GM18499 (cell line): Measurements from ENCODE around the gene MAP3K10.
"Not testable (repeated sequence)": the region's sequence is repeated elsewhere in the genome, so short reads cannot be mapped to it uniquely, and the experiment has no call there.

Experiments used
- ATAC-seq: cut with Tn5 transposase; IDR thresholded peaks from one replicate; pipeline ENCODE4 v1.9.1; 2021; ENCODE audit warnings: moderate number of reproducible peaks; ENCODE audit not compliant: insufficient read depth, unreplicated experiment

Gene MAP3K10

DNA sequence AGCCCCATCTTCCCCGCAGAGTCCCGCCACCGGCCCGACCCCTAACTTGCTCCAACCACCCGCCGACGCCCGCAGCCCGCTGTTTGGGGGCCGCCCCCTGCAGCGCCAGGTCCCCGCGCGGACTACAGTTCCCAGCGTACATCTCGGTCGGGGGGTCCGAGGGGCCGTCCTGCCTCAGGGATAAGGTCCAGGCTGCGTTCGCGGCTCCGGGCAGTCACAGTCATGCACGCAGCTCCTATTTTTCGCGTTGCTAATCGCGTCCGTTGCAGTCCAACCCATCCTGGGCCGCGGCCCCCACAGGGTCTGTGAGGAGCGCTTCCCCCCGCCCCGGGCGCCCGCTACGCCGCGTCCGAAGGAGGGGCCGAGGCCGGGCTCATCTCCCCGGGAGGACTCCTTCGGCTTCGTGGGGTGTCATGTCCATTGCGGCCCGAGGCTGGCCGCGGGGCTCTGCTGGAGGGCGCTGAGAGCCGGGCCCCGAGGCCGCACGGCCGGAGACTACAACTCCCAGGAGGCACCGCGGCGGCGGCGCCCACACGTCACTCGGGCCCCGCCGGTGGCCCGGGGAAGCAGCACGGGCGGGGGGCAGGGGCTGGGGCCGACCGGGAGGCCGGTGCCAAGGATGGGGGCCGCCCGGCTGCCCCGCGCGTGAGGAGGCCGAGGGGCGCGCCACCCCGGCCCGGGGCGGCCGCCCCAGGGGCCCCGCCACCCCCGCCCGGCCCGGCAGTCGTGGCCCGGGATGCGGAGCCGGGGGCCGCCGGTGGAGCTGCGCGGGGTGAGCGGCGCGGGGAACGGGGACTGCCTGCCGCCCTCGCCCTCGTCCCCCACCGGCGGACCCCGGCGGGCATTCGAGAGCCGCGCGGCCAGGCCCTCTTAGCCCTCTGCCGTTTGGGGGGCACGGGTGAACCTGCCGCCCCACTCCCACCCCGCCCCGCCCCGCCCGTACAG lies at the start of gene MAP3K10:
Gene MAP3K10, plus strand, starts transcription at position 536 of the 945 bp plus-strand sequence. CDS start 606 bp downstream, outside the sequence.
- ATAC-seq: no peak

- ATAC-seq: no peak
Measured at GRCh38 chr19:40141551-40141950, 49.7 kb upstream of the MAP3K10 start.

- no peak for ATAC-seq
Measured at GRCh38 chr19:40143612-40144011, 47.6 kb upstream of the MAP3K10 start.

- no peak for ATAC-seq
Measured at GRCh38 chr19:40144151-40144550, 47.1 kb upstream of the MAP3K10 start.

- no peak for ATAC-seq
Measured at GRCh38 chr19:40144947-40145748, 46.1 kb upstream of the MAP3K10 start.

DNA sequence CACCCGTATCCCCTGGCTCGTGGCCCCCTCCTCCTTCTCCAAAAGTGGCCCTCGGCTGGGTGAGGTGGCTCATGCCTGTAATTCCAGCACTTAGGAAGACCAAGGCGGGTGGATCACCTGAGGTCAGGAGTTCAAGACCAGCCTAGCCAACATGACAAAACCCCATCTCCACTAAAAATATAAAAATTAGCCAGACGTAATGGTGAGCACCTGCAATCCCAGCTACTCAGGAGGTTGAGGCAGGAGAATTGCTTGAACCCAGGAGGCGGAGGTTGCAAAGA lies 45.5 kb upstream of the MAP3K10 start:
- ATAC-seq: not testable (repeated sequence)

DNA sequence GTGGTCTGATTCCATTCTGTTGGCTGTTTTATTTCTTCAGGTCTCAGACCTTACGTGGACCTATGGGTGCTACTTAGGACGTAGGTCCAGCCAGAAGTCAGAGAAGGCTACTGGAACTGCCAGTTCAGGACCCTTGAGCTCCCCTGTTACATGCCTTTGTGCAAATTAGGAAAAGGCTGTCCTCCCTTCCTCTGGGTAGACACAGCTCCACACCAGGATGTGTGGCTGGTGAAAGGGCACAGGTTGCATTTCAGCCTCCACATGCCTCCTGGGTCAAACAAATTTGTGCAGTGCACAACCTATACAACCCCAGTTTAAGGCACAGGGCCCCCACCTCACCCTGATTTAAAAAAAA lies 43.9 kb upstream of the MAP3K10 start:
- ATAC-seq: no peak

- no peak for ATAC-seq
Measured at GRCh38 chr19:40147693-40148347, 43.4 kb upstream of the MAP3K10 start.

DNA sequence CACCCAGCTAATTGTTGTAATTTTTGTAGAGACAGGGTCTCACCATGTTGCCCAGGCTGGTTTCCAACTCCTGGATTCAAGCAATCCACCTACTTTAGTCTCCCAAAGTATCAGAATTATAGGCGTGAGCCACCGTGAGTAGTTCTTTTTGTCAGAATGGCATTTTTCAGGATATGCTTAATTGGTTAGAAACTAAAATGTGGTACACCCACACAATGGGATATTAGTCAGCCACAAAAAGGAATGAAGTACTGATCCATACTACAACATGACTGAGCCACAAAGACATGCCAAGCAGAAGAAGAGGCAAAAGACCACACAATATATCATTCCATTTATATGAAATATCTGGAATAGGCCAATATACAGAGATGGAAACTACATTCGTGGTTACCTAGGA lies 41.7 kb upstream of the MAP3K10 start:
- ATAC-seq: no peak

DNA sequence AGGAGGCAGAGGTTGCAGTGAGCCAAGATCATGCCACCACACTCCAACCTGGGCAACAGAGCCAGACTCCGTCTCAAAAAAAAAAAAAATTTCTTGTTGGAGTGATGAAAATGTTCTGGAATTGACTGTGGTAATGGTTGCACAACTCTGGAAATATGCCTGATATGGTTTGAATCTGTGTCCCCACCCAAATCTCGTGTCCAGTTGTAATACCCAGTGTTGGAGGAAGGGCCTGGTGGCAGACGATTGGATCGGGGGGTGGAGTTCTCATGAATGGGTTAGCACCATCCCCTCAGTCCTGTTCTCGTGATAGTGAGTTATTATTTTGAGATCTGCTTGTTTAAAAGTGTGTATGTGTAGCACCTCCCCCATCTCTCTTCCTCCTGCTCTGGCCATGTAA lies 41.1 kb upstream of the MAP3K10 start:
- ATAC-seq: no peak

GRCh38 chr19:40154121-40154680 lies 37.0 kb upstream of the MAP3K10 start:
- ATAC-seq: no peak

DNA sequence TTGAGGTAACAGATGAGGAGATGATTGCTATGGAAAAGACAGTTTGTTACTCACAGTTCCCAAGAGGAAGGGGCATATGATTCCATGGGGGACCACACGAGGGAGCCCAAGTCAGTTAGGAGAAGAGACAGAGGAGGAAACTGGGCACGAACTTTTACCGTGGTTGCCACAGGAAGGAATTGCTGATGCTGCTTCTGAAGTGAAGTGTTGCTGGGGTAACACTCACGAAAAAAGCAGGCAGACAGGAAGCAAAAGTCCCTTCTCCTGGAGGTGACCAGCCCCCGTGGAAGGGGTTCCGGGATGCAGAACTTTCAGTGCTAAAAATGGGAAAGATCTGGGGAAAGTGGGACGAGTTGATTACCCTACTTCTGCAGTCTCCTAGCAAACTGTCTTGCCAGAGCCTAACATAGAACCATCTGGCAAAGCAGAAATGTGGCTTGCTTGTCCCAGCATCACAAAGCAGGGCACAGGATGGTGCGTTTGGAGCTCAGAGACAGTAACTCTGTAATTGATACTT lies 35.4 kb upstream of the MAP3K10 start:
- no peak for ATAC-seq

- no peak for ATAC-seq
Measured at GRCh38 chr19:40157059-40157458, 34.2 kb upstream of the MAP3K10 start.

DNA sequence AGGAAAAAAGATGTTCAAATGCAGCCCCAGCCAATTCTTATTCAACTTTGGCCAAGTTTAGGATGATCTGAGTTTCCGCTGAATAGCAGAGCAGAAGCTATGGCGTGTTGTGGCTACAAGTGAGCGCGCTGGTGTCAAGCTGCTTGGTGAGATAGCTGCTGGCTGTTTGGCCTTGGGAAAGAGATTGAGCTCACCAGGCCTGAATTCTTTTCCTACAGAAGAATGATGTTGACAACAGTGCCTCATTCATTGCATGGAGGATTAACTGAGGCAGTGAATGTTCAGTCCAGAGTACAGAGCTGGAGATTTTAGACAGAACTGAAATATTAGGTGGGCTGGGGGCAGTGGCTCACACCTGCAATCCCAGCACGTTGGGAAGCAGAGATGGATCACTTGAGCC lies 31.5 kb upstream of the MAP3K10 start:
- ATAC-seq: no peak

DNA sequence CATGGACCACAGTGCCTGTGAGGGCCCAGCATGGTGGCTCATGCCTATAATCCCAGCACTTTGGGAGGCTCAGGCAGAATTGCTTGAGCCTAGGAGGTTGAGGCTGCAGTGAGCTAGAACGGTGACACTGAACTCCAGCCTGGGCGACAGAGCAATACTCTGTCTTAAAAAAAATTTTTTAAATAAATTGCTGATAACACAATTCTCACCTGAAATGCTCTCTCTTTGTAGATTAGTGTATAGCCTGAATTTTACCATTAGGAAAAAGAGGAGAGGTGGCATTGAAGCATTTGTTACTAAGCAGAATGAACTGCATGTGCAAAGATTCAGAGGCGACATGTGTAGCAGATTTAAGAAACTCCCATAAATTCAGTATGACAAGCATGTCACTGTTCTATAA lies 29.1 kb upstream of the MAP3K10 start:
- no peak for ATAC-seq

- no peak for ATAC-seq
Measured at GRCh38 chr19:40163541-40164129, 27.6 kb upstream of the MAP3K10 start.

DNA sequence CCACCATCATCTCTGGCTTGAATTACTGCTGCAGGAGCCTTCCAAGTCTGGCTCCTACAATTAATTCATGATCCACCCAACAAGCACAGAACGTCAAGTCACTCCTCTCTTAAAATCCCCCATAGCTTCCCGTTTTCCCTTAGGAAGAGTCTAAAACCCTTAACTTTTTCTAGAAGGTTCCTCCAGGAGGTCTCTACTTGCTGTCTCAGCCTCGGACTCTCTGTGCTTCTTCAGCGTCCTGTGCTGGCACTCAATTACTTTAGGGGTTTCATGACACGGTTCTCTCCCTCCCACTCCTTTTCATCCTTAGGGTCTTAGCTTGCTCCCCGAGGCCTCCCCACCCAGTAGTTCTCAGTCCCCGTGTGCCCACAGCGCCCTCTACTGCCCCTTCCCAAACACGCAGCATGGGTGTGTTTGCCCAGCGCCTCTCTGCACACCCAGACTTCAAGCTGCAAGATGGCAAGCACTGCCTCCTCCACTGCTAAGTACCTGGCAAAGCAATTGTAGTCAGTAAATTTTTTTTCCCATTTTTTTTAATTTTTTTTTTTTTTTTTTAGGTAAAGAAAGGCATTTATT lies 25.8 kb upstream of the MAP3K10 start:
- ATAC-seq: no peak

- ATAC-seq: not testable (repeated sequence)
Measured at GRCh38 chr19:40169482-40170302, 21.5 kb upstream of the MAP3K10 start.
